ENCODE results near the gene FBXL17.

DNA sequence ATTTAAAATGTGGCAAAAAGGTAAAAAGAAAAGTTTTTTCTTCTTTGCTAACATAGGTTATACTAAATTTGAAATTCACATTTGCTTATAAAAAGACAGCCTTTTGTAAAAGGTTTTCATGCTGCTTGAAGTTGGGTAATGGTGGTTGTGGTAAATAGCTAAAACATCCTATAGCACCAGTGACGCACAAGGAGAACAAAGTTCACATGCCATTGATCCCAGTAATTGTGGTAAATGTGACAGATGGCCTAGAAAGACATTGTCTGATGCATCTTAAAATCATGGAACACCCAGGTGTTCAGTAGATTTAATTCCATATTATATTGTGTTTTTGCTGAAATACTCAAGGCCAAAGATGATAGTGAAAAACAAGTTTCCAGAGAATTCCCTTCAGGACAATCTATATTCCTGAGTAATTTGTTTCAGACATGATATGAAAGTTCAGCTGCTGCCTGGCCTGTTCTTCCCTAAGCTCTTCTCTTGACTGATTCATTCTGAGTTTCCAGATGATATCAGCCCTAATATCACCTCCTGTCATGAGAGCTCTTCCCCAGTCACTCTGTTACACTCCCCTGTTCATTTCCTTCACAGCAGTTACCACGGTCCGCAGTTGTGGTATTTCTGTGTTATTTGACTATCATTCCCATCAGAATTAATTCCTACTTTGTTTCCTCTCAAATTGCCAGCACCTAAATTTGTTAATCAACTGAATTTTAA is 4.6 kb upstream of the FBXL17 start:
- TF ChIP-seq, protein P1, sequence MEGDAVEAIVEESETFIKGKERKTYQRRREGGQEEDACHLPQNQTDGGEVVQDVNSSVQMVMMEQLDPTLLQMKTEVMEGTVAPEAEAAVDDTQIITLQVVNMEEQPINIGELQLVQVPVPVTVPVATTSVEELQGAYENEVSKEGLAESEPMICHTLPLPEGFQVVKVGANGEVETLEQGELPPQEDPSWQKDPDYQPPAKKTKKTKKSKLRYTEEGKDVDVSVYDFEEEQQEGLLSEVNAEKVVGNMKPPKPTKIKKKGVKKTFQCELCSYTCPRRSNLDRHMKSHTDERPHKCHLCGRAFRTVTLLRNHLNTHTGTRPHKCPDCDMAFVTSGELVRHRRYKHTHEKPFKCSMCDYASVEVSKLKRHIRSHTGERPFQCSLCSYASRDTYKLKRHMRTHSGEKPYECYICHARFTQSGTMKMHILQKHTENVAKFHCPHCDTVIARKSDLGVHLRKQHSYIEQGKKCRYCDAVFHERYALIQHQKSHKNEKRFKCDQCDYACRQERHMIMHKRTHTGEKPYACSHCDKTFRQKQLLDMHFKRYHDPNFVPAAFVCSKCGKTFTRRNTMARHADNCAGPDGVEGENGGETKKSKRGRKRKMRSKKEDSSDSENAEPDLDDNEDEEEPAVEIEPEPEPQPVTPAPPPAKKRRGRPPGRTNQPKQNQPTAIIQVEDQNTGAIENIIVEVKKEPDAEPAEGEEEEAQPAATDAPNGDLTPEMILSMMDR (IDR thresholded peaks at IDR 0.05; ENCODE audit: low read depth, low read length), result no peak
- TF ChIP-seq EZH2phosphoT487 (IDR thresholded peaks at IDR 0.05; ENCODE audit: low read depth), result no peak

All from OCI-LY3 (cell line).